HEK293 (cell line): Measurements from ENCODE around the gene ORC2.
A peak's percentile ranks its signal among the peaks of the same experiment; 100 is the strongest.

Experiments used
- GLIS1 ChIP-seq: fragments of 450-650 bp; formaldehyde crosslinking; IDR thresholded peaks from 2 replicates; pipeline ENCODE4 v1.5.1; 2016; ENCODE audit warnings: missing biosample characterization, missing genetic modification characterization
- INSM2 ChIP-seq: fragments of 450-650 bp; formaldehyde crosslinking; IDR thresholded peaks from 2 replicates; pipeline ENCODE4 v1.5.1; 2016; ENCODE audit warnings: missing biosample characterization, missing genetic modification characterization
- KLF9 ChIP-seq: fragments of 450-650 bp; formaldehyde crosslinking; IDR thresholded peaks from 2 replicates; pipeline ENCODE4 v1.5.1; 2016; ENCODE audit warnings: missing biosample characterization, missing genetic modification characterization, low read depth
- MEIS1 ChIP-seq: sonication (generic); formaldehyde crosslinking; IDR thresholded peaks from 2 replicates; pipeline ENCODE4 v1.8.1; 2022; ENCODE audit warnings: missing genetic modification reagents, mild to moderate bottlenecking, borderline replicate concordance
- PATZ1 ChIP-seq: fragments of 450-650 bp; formaldehyde crosslinking; IDR thresholded peaks from 2 replicates; pipeline ENCODE4 v1.5.1; 2016; ENCODE audit warnings: missing biosample characterization, missing genetic modification characterization
- REST ChIP-seq: fragments of 450-650 bp; formaldehyde crosslinking; IDR thresholded peaks from 2 replicates; pipeline ENCODE4 v1.5.1; 2016; ENCODE audit warnings: missing biosample characterization, missing genetic modification characterization
- SALL2 ChIP-seq: fragments of 450-650 bp; formaldehyde crosslinking; IDR thresholded peaks from 2 replicates; pipeline ENCODE4 v1.5.0; 2017; ENCODE audit warnings: missing biosample characterization, mild to moderate bottlenecking, missing genetic modification characterization, borderline replicate concordance
- SP2 ChIP-seq: fragments of 450-650 bp; formaldehyde crosslinking; IDR thresholded peaks from 2 replicates; pipeline ENCODE4 v1.5.1; 2016; ENCODE audit warnings: missing biosample characterization, missing genetic modification characterization
- WT1 ChIP-seq: fragments of 450-650 bp; formaldehyde crosslinking; IDR thresholded peaks from 2 replicates; pipeline ENCODE4 v1.5.1; 2016; ENCODE audit warnings: missing biosample characterization, missing genetic modification characterization
- ZBTB11 ChIP-seq: fragments of 450-650 bp; formaldehyde crosslinking; conservative IDR thresholded peaks from 2 replicates; pipeline ENCODE4 v1.5.1; 2016; ENCODE audit warnings: low read depth, missing biosample characterization, missing genetic modification characterization
- ZBTB48 ChIP-seq: fragments of 450-650 bp; formaldehyde crosslinking; IDR thresholded peaks from 2 replicates; pipeline ENCODE4 v1.5.1; 2016; ENCODE audit warnings: missing biosample characterization, missing genetic modification characterization
- ZFP41 ChIP-seq: fragments of 450-650 bp; formaldehyde crosslinking; IDR thresholded peaks from 2 replicates; pipeline ENCODE4 v1.5.1; 2016; ENCODE audit warnings: missing biosample characterization, missing genetic modification characterization, borderline replicate concordance
- ZFP69B ChIP-seq: fragments of 450-650 bp; formaldehyde crosslinking; IDR thresholded peaks from 2 replicates; pipeline ENCODE4 v1.5.1; 2016; ENCODE audit warnings: missing biosample characterization, missing genetic modification characterization
- ZNF132 ChIP-seq: fragments of 450-650 bp; formaldehyde crosslinking; IDR thresholded peaks from 2 replicates; pipeline ENCODE4 v1.5.1; 2017; ENCODE audit warnings: missing biosample characterization, missing genetic modification characterization, borderline replicate concordance
- ZNF155 ChIP-seq: fragments of 450-650 bp; formaldehyde crosslinking; IDR thresholded peaks from 2 replicates; pipeline ENCODE4 v1.5.1; 2016; ENCODE audit warnings: missing biosample characterization, missing genetic modification characterization
- ZNF175 ChIP-seq: fragments of 450-650 bp; formaldehyde crosslinking; IDR thresholded peaks from 2 replicates; pipeline ENCODE4 v1.5.1; 2016; ENCODE audit warnings: missing biosample characterization, missing genetic modification characterization
- ZNF391 ChIP-seq: fragments of 450-650 bp; formaldehyde crosslinking; IDR thresholded peaks from 2 replicates; pipeline ENCODE4 v1.5.1; 2016; ENCODE audit warnings: low read depth, missing biosample characterization, missing genetic modification characterization, borderline replicate concordance
- ZNF518A ChIP-seq: fragments of 450-650 bp; formaldehyde crosslinking; conservative IDR thresholded peaks from 2 replicates; pipeline ENCODE4 v1.5.1; 2016; ENCODE audit warnings: low read depth, missing biosample characterization, missing genetic modification characterization
- ZNF560 ChIP-seq: fragments of 450-650 bp; formaldehyde crosslinking; IDR thresholded peaks from 2 replicates; pipeline ENCODE4 v1.5.1; 2017; ENCODE audit warnings: missing biosample characterization, missing genetic modification characterization, borderline replicate concordance
- ZNF654 ChIP-seq: fragments of 450-650 bp; formaldehyde crosslinking; IDR thresholded peaks from 2 replicates; pipeline ENCODE4 v1.5.1; 2016; ENCODE audit warnings: low read depth, missing biosample characterization, missing genetic modification characterization
- ZNF843 ChIP-seq: fragments of 450-650 bp; formaldehyde crosslinking; IDR thresholded peaks from 2 replicates; pipeline ENCODE4 v1.5.1; 2016; ENCODE audit warnings: missing biosample characterization, missing genetic modification characterization
- ZXDB ChIP-seq: fragments of 450-650 bp; formaldehyde crosslinking; IDR thresholded peaks from 2 replicates; pipeline ENCODE4 v1.5.1; 2016; ENCODE audit warnings: missing biosample characterization, missing genetic modification characterization

Gene ORC2

DNA sequence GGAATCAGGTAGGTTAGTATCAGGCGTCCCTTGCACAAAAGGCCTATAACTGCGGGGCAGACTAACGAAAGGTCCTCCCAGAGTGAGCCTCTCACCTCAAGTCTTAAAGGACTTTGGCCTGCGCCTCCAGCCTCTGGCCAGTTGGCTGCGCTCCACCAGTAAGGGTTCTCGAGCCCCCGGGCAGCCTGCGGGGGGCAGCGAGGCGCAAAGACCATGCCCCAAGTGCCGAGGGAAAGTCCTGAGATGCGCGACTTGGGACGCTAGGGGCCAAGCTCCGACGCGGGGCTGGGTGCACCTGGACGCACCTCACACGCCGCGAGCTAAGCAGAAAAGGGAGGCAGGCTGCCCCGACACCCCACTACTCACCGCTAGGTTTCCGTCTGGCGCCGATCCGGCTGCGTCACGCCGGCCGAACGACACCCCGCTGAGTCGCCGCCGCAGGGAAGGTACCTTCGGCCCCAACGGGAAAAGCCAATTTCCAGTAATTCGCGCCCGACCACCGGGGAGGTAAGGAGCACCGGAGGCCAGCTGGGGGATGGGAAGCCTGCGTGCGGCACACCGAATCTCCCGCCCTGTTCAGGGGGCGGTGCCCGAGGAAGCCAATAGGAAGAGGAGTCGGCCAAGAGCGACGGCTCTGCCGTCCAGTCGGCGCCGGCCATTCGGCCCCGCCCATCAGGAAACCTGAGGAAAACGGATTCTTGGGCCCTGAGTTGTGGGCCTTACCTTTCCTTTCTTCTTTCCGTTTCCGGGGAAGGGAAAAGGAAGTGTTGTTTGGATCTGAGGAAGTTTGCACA is at the start of gene ORC2 (continued):
- no peak for TF ChIP-seq REST (tag by site-specific recombination)
- peak; percentile 70 for TF ChIP-seq ZBTB11 (tag by site-specific recombination)
- TF ChIP-seq ZNF560 (tag by site-specific recombination), result no peak
- peak; percentile 99 for TF ChIP-seq SP2 (tag by site-specific recombination)
- TF ChIP-seq ZNF391 (tag by site-specific recombination), result 0 out of 2 replicates have a peak, but pooled peaks have one; percentile 56
- no peak for TF ChIP-seq MEIS1 (CRISPR knock-in tag)
- TF ChIP-seq ZNF155, result no peak
- TF ChIP-seq ZBTB48, result peak; percentile 88
- peak; percentile 80 for TF ChIP-seq PATZ1 (tag by site-specific recombination)
- TF ChIP-seq ZNF175 (tag by site-specific recombination), result no peak
- peak; percentile 68 for TF ChIP-seq KLF9 (tag by site-specific recombination)
- no peak; the same call in 1 of the 2 replicates for TF ChIP-seq INSM2
- TF ChIP-seq ZFP69B (tag by site-specific recombination), result no peak
- TF ChIP-seq ZXDB (tag by site-specific recombination), result peak; percentile 66
- no peak for TF ChIP-seq SALL2 (tag by site-specific recombination)
- no peak for TF ChIP-seq ZFP41 (tag by site-specific recombination)
- TF ChIP-seq ZNF132 (tag by site-specific recombination), result no peak
- 0 out of 2 replicates have a peak, but pooled peaks have one; percentile 6 for TF ChIP-seq ZNF654 (tag by site-specific recombination)
- peak; percentile 97 for TF ChIP-seq GLIS1 (tag by site-specific recombination)
- peak; percentile 33; the same call in 1 of the 2 replicates for TF ChIP-seq WT1 (tag by site-specific recombination)
- peak; percentile 83 for TF ChIP-seq ZNF518A (tag by site-specific recombination)
- TF ChIP-seq ZNF843 (tag by site-specific recombination), result 0 out of 2 replicates have a peak, but pooled peaks have one; percentile 53
